ENCODE measurements around the gene LHFPL3. TPM values are rescaled to one million over a fixed set of nuclear protein-coding genes. Genes with fewer than 3 reads are reported as not detected.

The LHFPL3 gene
- total and polyA plus RNA-seq, 2 of the 13 experiments (the other 11 are each of a cell fraction or from before 2014, with no cell fraction given), result not detected

DNA sequence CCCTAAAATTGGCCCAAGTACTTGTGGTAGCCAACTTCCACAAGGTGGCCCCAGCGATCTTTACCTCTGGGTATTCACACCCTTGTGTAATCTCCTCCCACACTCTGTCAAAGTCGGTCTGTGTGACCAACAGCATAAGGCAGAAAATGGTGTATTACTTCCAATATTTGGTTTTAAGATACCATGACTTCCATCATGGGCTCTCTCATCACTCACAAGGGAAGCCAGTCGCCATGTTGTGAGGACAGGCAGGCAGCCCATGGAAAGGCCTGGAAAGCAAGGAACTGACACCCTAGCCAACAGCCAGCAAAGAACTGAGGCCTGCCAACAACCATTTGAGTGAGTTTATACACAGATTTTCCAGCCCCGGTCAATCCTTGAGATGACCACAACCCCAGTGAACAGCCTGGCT, 594.6 kb downstream of the LHFPL3 start (continued):
- TF ChIP-seq, protein P1, sequence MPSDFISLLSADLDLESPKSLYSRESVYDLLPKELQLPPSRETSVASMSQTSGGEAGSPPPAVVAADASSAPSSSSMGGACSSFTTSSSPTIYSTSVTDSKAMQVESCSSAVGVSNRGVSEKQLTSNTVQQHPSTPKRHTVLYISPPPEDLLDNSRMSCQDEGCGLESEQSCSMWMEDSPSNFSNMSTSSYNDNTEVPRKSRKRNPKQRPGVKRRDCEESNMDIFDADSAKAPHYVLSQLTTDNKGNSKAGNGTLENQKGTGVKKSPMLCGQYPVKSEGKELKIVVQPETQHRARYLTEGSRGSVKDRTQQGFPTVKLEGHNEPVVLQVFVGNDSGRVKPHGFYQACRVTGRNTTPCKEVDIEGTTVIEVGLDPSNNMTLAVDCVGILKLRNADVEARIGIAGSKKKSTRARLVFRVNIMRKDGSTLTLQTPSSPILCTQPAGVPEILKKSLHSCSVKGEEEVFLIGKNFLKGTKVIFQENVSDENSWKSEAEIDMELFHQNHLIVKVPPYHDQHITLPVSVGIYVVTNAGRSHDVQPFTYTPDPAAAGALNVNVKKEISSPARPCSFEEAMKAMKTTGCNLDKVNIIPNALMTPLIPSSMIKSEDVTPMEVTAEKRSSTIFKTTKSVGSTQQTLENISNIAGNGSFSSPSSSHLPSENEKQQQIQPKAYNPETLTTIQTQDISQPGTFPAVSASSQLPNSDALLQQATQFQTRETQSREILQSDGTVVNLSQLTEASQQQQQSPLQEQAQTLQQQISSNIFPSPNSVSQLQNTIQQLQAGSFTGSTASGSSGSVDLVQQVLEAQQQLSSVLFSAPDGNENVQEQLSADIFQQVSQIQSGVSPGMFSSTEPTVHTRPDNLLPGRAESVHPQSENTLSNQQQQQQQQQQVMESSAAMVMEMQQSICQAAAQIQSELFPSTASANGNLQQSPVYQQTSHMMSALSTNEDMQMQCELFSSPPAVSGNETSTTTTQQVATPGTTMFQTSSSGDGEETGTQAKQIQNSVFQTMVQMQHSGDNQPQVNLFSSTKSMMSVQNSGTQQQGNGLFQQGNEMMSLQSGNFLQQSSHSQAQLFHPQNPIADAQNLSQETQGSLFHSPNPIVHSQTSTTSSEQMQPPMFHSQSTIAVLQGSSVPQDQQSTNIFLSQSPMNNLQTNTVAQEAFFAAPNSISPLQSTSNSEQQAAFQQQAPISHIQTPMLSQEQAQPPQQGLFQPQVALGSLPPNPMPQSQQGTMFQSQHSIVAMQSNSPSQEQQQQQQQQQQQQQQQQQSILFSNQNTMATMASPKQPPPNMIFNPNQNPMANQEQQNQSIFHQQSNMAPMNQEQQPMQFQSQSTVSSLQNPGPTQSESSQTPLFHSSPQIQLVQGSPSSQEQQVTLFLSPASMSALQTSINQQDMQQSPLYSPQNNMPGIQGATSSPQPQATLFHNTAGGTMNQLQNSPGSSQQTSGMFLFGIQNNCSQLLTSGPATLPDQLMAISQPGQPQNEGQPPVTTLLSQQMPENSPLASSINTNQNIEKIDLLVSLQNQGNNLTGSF (CRISPR knock-in tag; IDR thresholded peaks at IDR 0.05), result no peak
- TF ChIP-seq TBX3 (IDR thresholded peaks at IDR 0.05; ENCODE audit: borderline replicate concordance), result no peak
- no peak for TF ChIP-seq ZKSCAN1 (IDR thresholded peaks at IDR 0.05; ENCODE audit: low read length)
- TF ChIP-seq TFE3 (CRISPR knock-in tag; IDR thresholded peaks at IDR 0.05), result no peak
- no peak for TF ChIP-seq ZNF879 (CRISPR knock-in tag; IDR thresholded peaks at IDR 0.05)
- TF ChIP-seq ZNF770 (CRISPR knock-in tag; IDR thresholded peaks at IDR 0.05), result no peak
- TF ChIP-seq ZNF75D (CRISPR knock-in tag; IDR thresholded peaks at IDR 0.05; ENCODE audit: borderline replicate concordance), result no peak
- TF ChIP-seq, protein P2, sequence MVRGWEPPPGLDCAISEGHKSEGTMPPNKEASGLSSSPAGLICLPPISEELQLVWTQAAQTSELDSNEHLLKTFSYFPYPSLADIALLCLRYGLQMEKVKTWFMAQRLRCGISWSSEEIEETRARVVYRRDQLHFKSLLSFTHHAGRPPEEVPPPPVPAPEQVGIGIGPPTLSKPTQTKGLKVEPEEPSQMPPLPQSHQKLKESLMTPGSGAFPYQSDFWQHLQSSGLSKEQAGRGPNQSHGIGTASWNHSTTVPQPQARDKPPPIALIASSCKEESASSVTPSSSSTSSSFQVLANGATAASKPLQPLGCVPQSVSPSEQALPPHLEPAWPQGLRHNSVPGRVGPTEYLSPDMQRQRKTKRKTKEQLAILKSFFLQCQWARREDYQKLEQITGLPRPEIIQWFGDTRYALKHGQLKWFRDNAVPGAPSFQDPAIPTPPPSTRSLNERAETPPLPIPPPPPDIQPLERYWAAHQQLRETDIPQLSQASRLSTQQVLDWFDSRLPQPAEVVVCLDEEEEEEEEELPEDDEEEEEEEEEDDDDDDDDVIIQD (CRISPR knock-in tag; IDR thresholded peaks at IDR 0.05; ENCODE audit: low read depth), result peak; percentile 89; the same call in 1 of the 2 replicates
- no peak for TF ChIP-seq MLLT10 (CRISPR knock-in tag; IDR thresholded peaks at IDR 0.05)
- TF ChIP-seq ZNF782 (CRISPR knock-in tag; IDR thresholded peaks at IDR 0.05; ENCODE audit: borderline replicate concordance), result no peak
- peak; percentile 33; the same call in 1 of the 2 replicates for TF ChIP-seq PPARG (CRISPR knock-in tag; conservative IDR thresholded peaks at IDR 0.05)
- no peak for TF ChIP-seq MBD4 (IDR thresholded peaks at IDR 0.05; ENCODE audit: borderline replicate concordance, low read length)
- TF ChIP-seq YY1 (IDR thresholded peaks at IDR 0.05; ENCODE audit: insufficient read depth, insufficient replicate concordance, low read depth, low read length), result no peak
- peak; percentile 38; the same call in 1 of the 2 replicates for TF ChIP-seq ZNF331 (CRISPR knock-in tag; IDR thresholded peaks at IDR 0.05)
- no peak for TF ChIP-seq ZNF670 (CRISPR knock-in tag; IDR thresholded peaks at IDR 0.05; ENCODE audit: borderline replicate concordance)
- TF ChIP-seq ZNF660 (CRISPR knock-in tag; IDR thresholded peaks at IDR 0.05; ENCODE audit: borderline replicate concordance, low read depth), result no peak
- no peak for TF ChIP-seq ZNF773 (CRISPR knock-in tag; IDR thresholded peaks at IDR 0.05; ENCODE audit: borderline replicate concordance)
- no peak for TF ChIP-seq BRD4 (CRISPR knock-in tag; IDR thresholded peaks at IDR 0.05)
- TF ChIP-seq E2F2 (CRISPR knock-in tag; IDR thresholded peaks at IDR 0.05; ENCODE audit: borderline replicate concordance), result no peak
